GM12873 (cell line): ENCODE results near the gene CHMP6.

Experiments
- CTCF ChIP-seq: IDR thresholded peaks from 2 replicates; pipeline ENCODE4 v1.5.1; 2012; ENCODE audit warnings: low read depth, mild to moderate bottlenecking, moderate library complexity, low read length, control low read depth; ENCODE audit not compliant: insufficient read depth; ENCODE audit errors: missing control alignments

Gene CHMP6

DNA sequence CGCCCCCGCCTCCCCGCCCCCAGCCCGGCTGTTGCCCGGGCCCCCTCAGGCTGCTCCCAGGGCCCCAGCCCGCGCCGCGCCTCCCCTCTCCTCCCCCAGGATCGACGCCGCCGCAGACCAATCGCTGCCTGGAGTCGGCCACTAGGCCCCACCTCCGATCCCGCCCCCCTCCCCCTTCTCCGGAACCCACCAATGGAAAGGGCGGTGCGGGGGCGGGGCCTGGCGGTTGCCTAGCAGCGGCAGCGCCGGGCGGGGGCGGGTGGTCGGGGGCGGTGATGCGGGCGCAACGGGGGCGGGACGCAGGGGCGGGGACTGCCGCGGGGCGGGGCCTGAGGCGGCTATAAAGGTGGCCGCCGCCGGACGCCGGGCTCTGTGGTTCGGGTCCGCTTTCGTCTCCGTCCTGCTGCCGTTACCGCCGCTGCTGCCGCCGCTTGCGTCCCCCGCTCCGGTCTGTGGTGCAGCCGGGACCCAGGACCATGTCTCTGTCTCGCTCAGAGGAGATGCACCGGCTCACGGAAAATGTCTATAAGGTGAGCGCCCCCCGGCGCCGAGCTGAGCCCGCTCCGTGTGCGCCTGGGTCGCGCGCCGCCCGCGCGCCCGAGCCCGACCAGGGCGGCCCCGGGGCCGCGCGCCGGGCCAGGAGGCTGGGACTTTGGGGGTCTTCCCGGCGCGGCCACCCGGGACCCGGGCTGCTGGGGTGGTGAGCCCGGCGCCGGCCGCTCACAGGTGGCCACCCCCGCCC, 43.3 kb downstream of the CHMP6 start, which contains the start of gene BAIAP2:
BAIAP2 (plus strand) TSS at position 373 of the 742 bp plus-strand sequence; CDS start at position 477, 104 bp downstream.
- no peak for TF ChIP-seq CTCF

DNA sequence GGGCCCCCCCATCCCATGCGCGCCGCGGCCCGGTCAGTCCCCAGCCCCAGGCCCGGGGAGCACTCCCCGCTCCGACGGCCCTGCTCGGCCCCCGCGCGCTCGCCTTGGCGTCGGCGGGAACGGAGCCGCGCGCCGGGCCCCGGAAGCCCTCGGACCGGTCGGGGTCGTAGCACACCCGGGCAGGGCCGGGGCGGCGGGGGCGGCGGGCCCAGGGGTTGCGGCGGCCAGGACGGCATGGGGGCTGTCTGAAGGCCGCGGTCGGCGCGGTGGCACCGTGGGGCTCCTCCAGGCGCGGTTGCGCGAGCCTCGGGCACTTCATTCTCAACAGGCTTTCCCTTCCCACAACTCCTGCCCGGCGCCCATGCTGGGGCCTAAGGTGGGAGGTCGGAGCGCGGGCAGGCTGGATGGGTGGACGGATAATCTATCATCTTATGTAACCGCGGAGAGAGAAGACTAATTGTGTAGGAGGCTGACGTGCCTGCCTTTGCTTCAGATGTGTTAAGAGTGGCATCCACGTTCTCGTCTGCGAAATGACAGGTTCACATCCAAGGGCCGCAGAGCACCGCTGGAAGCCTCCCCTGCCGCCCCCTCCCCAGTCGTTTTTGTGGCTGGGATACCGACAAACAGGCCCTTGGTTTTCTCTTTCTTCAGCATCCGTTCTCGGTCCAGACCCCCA, 44.0 kb downstream of the CHMP6 start:
- no peak for TF ChIP-seq CTCF

DNA sequence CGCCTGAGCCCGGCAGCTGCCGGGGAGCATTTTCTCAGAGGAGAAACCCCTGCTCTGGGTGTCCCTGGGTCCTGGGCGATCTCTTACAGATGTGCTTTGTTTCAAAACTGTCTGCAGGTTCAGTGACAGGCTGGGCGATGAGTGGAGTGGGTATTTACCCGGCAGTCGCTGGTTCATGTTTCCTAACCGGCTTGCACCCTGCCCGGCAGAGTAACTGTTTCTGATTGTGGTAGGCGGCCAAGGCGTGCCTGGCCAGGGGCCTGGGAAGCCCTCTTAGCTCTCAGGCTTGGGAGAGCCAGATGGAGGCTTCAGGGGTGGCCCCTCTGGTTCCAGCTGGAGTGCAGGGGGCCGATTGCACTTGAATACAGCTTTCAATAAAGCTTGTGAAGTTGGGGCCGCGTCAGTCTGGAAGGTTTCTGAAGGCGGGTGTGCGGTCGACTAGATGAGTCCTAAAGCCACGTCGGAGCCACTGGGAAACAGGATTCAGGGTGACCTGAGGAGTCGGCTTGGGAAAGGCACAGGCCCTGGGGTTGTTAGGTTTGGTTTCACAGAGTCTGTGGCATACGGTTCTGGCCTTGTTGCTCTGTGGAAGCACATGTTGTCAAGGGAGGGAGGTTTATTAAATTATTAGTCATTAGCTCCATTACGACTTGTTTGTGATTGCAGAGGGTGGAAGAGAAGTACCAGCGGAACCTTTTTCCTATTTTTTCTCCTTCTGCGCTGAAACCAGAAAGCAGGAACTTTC, 44.7 kb downstream of the CHMP6 start:
- no peak for TF ChIP-seq CTCF

GRCh38 chr17:81037026-81037797, 45.6 kb downstream of the CHMP6 start:
- TF ChIP-seq CTCF, result no peak

DNA sequence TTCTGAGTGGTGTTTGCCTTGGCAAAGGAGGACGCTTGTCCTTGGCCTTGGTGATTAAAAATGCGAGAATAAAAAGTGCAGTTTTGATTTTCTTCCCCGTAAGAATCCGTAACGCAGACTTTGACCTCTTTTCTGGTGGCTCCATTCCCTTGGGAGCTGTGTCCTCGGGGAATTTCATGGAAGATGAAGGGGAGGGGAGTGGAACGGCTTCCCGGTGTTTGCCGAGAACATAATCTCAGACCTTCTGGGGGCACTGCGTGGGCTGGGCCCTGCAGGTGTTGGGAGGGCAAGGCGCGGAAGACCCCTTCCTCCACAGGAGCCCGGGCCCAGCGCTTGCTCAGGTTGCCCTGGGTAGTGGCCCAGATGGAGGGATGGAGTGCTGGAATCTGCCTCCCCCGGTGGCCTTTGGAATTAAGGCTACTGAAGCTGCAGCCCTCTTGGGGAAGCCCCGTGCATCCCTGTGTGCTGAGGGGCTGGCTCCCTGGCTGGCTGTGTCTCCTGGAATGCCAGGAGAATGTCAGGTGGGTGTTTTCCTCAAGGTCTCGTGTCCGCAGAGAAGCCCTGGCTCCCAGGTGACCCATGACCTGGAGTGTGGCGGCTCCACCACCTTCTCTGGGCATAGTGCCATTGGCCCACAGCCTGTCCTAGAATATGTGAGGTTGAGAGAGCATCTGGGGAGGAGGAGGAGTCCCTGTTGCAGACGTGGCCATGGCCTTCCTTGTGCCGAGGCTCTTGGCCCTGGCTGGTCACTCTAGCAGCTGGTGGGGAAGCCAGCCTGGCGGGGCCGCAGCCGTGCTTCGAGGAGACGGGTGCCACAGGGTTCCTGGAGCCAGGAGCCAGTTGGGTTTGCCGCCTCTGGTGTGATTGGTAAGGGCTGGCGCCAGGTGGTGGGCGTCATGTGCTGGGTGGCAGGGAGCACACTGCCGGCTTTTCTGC, 46.4 kb downstream of the CHMP6 start:
- TF ChIP-seq CTCF, result no peak

- TF ChIP-seq CTCF, result no peak
Measured at GRCh38 chr17:81039096-81039495, 47.5 kb downstream of the CHMP6 start.
